Loucy (cell line): ENCODE data around the gene CSPG4.
A peak's percentile ranks its signal among the peaks of the same experiment; 100 is the strongest.

Experiments
- H2AFZ ChIP-seq: fragments of 200-600 bp; sonication (generic); 2 replicates; pipeline ENCODE4 v1.6.0; 2016; ENCODE audit warnings: antibody characterized with exemption, mild to moderate bottlenecking, low read length, moderate library complexity
- H3F3A ChIP-seq: fragments of 200-600 bp; 2 replicates; pipeline ENCODE4 v1.6.0; 2016; ENCODE audit warnings: antibody characterized with exemption, low read depth, mild to moderate bottlenecking
- H3K27me3 ChIP-seq: fragments of 200-600 bp; sonication (generic); 2 replicates; pipeline ENCODE4 v1.6.1; 2014; ENCODE audit warnings: low read length, mild to moderate bottlenecking; ENCODE audit not compliant: insufficient read depth, poor library complexity, severe bottlenecking
- H3K36me3 ChIP-seq: fragments of 200-600 bp; sonication (generic); 2 replicates; pipeline ENCODE4 v1.6.1; 2016; ENCODE audit warnings: low read length; ENCODE audit not compliant: insufficient read depth
- H3K4me1 ChIP-seq: fragments of 200-600 bp; sonication (generic); 2 replicates; pipeline ENCODE4 v1.5.1; 2014; ENCODE audit warnings: low read length, mild to moderate bottlenecking; ENCODE audit not compliant: insufficient read depth, poor library complexity, severe bottlenecking
- H3K4me2 ChIP-seq: fragments of 200-600 bp; sonication (generic); 2 replicates; pipeline ENCODE4 v1.6.0; 2014; ENCODE audit warnings: antibody characterized with exemption, low read length, low read depth, mild to moderate bottlenecking; ENCODE audit not compliant: poor library complexity, severe bottlenecking
- H3K4me3 ChIP-seq: fragments of 200-600 bp; sonication (generic); 2 replicates; pipeline ENCODE4 v1.5.1; 2014; ENCODE audit warnings: low read length, mild to moderate bottlenecking, mixed read lengths; ENCODE audit not compliant: poor library complexity, severe bottlenecking
- H3K79me2 ChIP-seq: fragments of 200-600 bp; sonication (generic); 2 replicates; pipeline ENCODE4 v1.6.1; 2014; ENCODE audit warnings: low read length; ENCODE audit not compliant: insufficient read depth
- H3K9ac ChIP-seq: fragments of 200-600 bp; sonication (generic); 2 replicates; pipeline ENCODE4 v1.6.0; 2014; ENCODE audit warnings: mild to moderate bottlenecking, low read depth, low read length, moderate library complexity; ENCODE audit not compliant: poor library complexity, severe bottlenecking
- H3K9me2 ChIP-seq: fragments of 200-600 bp; sonication (generic); replicated peaks from 2 replicates; pipeline ENCODE4 v1.6.1; 2016; ENCODE audit warnings: low read depth, low read length, mixed read lengths
- H3K9me3 ChIP-seq: fragments of 200-600 bp; sonication (generic); 2 replicates; pipeline ENCODE4 v1.6.1; 2014; ENCODE audit warnings: mild to moderate bottlenecking, antibody characterized with exemption, low read length, low read depth; ENCODE audit not compliant: insufficient read depth
- H4K20me1 ChIP-seq: fragments of 200-600 bp; sonication (generic); 2 replicates; pipeline ENCODE4 v1.6.0; 2014; ENCODE audit warnings: antibody characterized with exemption, low read length, mild to moderate bottlenecking; ENCODE audit not compliant: insufficient read depth, poor library complexity, severe bottlenecking
- CTCF ChIP-seq: fragments of 200-600 bp; sonication (generic); conservative IDR thresholded peaks from 2 replicates; pipeline ENCODE4 v1.5.1; 2014; ENCODE audit warnings: mild to moderate bottlenecking, antibody characterized with exemption, low read length
- EZH2phosphoT487 ChIP-seq: fragments of 200-600 bp; IDR thresholded peaks from 2 replicates; pipeline ENCODE4 v1.6.1; 2018; ENCODE audit warnings: antibody characterized with exemption, mild to moderate bottlenecking, moderate library complexity, borderline replicate concordance

Gene CSPG4

DNA sequence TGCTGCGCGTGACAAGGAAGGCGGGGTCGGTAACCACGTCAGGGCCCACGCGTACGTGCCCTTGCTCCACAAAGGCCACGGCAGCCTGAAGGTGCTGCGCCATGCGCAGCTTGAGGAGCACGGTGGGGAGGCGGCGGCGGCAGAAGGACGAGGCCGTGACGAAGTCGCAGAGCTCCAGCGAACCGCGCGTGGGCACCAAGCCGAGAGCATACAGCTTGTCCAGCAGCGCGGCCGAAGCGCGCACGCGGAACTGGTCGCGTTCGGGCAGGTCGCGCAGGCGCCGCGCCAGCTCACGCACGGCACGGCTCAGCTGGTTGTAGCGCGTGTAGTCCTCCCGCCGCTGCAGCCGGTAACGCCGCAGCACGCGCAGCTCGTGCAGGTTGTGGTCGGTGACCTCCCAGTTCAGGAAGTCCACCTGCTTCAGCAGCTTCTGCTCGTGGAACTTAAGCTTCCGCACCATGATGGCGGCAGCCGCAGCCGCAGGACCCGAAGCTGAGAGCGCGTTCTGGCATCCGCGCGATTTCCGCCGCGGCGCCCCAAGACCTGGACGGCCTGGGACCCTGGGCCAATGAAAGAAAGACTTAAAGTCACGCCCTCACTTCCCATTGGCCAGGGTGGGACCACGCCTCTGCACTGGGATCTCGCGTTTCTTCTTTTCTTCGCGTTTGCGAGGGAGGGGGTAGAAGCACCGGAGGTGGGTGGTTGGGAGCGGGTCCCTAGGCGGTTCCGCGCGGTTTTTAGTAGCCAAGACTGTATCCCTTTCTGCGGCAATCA is 72.8 kb downstream of the CSPG4 start, which contains the start of gene IMP3:
IMP3 (minus strand) TSS at position 516 of the 774 bp plus-strand sequence; CDS start at position 460, 56 bp downstream.
- peak within 1 kb of the TSS; percentile 80 for H2AFZ ChIP-seq
- peak within 1 kb of the TSS; percentile 86 for H3K4me3 ChIP-seq
- peaks cover 33% of the 10 kb centered on the region for H4K20me1 ChIP-seq
- H3K9me2 ChIP-seq: no peaks in the 10 kb centered on the region
- H3K79me2 ChIP-seq: peaks cover 42% of the 10 kb centered on the region
- H3F3A ChIP-seq: no peaks in the 10 kb centered on the region
- H3K27me3 ChIP-seq: no peaks in the 10 kb centered on the region
- TF ChIP-seq CTCF (no peak), EZH2phosphoT487 (no peak)
- H3K36me3 ChIP-seq: no peaks in the 10 kb centered on the region
- peak within 1 kb of the TSS; percentile 89 for H3K4me2 ChIP-seq
- peak within 1 kb of the TSS; percentile 86 for H3K9ac ChIP-seq
- no peaks in the 10 kb centered on the region for H3K9me3 ChIP-seq
- H3K4me1 ChIP-seq: peaks cover 27% of the 10 kb centered on the region

GRCh38 chr15:75639191-75639708 is 73.4 kb downstream of the CSPG4 start:
- Histone ChIP-seq H2AFZ (peak overlapping the region; percentile 80), H3K4me1 (peaks cover 27% of the 10 kb centered on the region)
- TF ChIP-seq CTCF: no peak
- TF ChIP-seq EZH2phosphoT487: no peak

GRCh38 chr15:75637245-75638009 is 75.2 kb downstream of the CSPG4 start:
- peak overlapping the region; percentile 86 for H3K4me3 ChIP-seq
- H3F3A ChIP-seq: no peaks in the 10 kb centered on the region
- no peak for TF ChIP-seq CTCF
- TF ChIP-seq EZH2phosphoT487: no peak
- H3K4me1 ChIP-seq: peaks cover 27% of the 10 kb centered on the region
- H3K79me2 ChIP-seq: peaks cover 42% of the 10 kb centered on the region
- H3K9ac ChIP-seq: peak overlapping the region; percentile 86
- H3K9me3 ChIP-seq: no peaks in the 10 kb centered on the region
- no peaks in the 10 kb centered on the region for H3K36me3 ChIP-seq
- H3K9me2 ChIP-seq: no peaks in the 10 kb centered on the region
- peak overlapping the region; percentile 89 for H3K4me2 ChIP-seq
- no peaks in the 10 kb centered on the region for H3K27me3 ChIP-seq
- no peak overlapping the region for H2AFZ ChIP-seq
- peaks cover 33% of the 10 kb centered on the region for H4K20me1 ChIP-seq

More at GRCh38 chr15:75639191-75639708, 73.4 kb downstream of the CSPG4 start:
- peak overlapping the region; percentile 86 for H3K9ac ChIP-seq
- no peaks in the 10 kb centered on the region for H3F3A ChIP-seq
- H3K9me2 ChIP-seq: no peaks in the 10 kb centered on the region
- H3K4me2 ChIP-seq: peak overlapping the region; percentile 89
- H3K27me3 ChIP-seq: no peaks in the 10 kb centered on the region
- peaks cover 42% of the 10 kb centered on the region for H3K79me2 ChIP-seq
- H3K9me3 ChIP-seq: no peaks in the 10 kb centered on the region
- peaks cover 33% of the 10 kb centered on the region for H4K20me1 ChIP-seq
- peak overlapping the region; percentile 86 for H3K4me3 ChIP-seq
- no peaks in the 10 kb centered on the region for H3K36me3 ChIP-seq
